T-helper 2 cell treated with Interferon-gamma antibody and Interleukin-4, amounts not matched to agents 5 μg/mL and 100 μg/mL, for 36 hours (primary cell): ENCODE measurements around the gene SRGAP1.

Experiments
- DNase-seq: peaks from one replicate; pipeline ENCODE4 v3.0.0; 2021; ENCODE audit warnings: low spot score
- H3K27ac Mint-ChIP-seq: one replicate; pipeline ENCODE4 v1.8.0; 2021; ENCODE audit warnings: mild to moderate bottlenecking, mixed read lengths
- H3K27me3 Mint-ChIP-seq: one replicate; pipeline ENCODE4 v1.8.0; 2021; ENCODE audit warnings: low read depth, mixed read lengths
- H3K36me3 Mint-ChIP-seq: one replicate; pipeline ENCODE4 v1.8.0; 2021; ENCODE audit warnings: low read depth, mixed read lengths
- H3K4me1 Mint-ChIP-seq: one replicate; pipeline ENCODE4 v1.8.0; 2021; ENCODE audit warnings: low read depth, mixed read lengths
- H3K4me3 Mint-ChIP-seq: one replicate; pipeline ENCODE4 v1.8.0; 2022; ENCODE audit warnings: mild to moderate bottlenecking, moderate library complexity, mixed read lengths
- H3K9me3 Mint-ChIP-seq: one replicate; pipeline ENCODE4 v1.8.0; 2021; ENCODE audit warnings: mixed read lengths

SRGAP1 gene

DNA sequence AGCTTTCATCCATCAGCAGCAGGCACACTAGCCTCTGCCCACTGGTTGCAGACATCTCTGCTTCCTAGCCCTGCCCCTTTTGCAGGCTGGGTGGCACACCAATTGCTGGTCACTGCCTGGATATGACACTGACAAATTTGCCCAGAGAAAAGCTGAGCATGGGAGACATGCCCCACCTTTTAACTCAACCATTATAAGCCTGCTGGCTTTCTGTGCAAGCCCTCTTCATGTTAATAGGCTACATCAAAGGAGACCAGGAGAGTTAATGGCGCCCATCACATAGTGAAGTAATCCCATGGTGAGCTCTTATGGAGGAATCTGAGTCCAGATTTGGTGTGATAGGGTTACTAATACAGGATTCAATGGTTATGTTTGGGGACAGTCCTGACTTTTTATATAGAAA, 238.4 kb downstream of the SRGAP1 start:
- Mint-ChIP-seq H3K4me3 (no peak overlapping the region), H3K27ac (no peak overlapping the region), H3K27me3 (peaks cover 4% of the 10 kb centered on the region), H3K36me3 (no peaks in the 10 kb centered on the region), H3K4me1 (no peaks in the 10 kb centered on the region), H3K9me3 (no peaks in the 10 kb centered on the region)
- DNase-seq: no peak

DNA sequence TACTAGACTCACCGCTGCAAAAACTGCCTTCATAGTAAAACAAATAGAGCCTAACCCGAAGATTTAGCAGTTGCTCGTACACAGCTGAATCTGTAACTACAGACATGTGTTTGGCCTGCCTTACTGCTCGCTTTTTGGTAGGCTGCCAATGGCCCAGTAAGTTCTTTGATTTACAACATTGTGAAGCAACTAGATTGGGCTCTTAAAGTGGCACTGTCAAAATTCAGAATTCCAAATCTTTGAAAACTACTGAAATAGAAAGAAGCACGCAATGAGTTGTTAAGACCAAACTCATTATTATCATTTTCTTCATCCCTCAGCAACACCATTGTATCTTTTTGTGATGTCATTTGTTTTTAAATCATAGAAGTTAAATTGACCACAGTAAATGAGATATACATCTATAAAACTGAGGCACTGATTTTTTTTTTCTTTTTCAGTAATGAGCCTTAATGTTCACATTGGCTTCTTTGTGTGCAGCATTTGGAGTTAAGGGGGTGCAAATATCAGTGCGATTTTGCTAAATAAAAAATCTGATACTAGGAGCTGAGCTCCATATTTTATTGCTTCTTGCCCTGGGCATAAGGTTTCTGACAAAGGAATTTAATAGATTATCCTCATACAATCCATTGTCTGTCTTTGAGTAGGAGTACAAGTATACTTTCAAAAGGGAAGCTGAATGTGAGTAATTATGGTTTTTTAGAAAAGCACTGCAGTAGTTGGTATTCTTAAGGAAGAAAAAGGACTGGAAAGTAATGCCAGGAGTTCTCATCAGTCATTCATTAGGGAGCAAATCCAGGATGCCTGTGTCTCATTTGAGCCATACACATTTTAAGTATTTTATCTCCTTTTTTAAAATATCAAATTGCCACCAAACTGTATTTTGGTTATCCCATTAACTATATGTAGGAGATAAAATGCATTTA, 239.0 kb downstream of the SRGAP1 start:
- H3K4me1 Mint-ChIP-seq: peaks cover 4% of the 10 kb centered on the region
- no peak overlapping the region for H3K4me3 Mint-ChIP-seq
- DNase-seq: no peak
- peaks cover 4% of the 10 kb centered on the region for H3K27me3 Mint-ChIP-seq
- no peaks in the 10 kb centered on the region for H3K36me3 Mint-ChIP-seq
- no peaks in the 10 kb centered on the region for H3K9me3 Mint-ChIP-seq
- no peak overlapping the region for H3K27ac Mint-ChIP-seq

DNA sequence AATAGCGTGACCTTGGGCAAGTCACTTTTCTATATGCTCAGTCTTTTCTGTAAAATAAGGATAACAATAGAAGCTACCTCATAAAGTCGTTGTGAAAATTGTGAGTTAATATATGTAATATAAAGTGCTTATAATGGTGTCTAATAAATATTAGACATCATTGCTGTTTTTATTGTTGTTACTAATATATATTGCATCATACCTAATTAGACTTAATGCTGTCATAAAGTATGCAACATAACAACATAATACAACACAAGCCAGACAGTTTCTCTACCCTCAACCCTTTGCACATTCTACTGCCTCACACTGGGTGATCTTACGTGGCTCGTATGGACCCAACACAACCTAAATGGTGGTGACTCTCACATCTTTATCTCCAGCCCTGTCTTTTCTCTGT, 240.7 kb downstream of the SRGAP1 start:
- H3K9me3 Mint-ChIP-seq: no peaks in the 10 kb centered on the region
- H3K27me3 Mint-ChIP-seq: peaks cover 4% of the 10 kb centered on the region
- peaks cover 8% of the 10 kb centered on the region for H3K4me1 Mint-ChIP-seq
- no peaks in the 10 kb centered on the region for H3K36me3 Mint-ChIP-seq
- no peak overlapping the region for H3K4me3 Mint-ChIP-seq
- DNase-seq: no peak
- H3K27ac Mint-ChIP-seq: no peak overlapping the region

DNA sequence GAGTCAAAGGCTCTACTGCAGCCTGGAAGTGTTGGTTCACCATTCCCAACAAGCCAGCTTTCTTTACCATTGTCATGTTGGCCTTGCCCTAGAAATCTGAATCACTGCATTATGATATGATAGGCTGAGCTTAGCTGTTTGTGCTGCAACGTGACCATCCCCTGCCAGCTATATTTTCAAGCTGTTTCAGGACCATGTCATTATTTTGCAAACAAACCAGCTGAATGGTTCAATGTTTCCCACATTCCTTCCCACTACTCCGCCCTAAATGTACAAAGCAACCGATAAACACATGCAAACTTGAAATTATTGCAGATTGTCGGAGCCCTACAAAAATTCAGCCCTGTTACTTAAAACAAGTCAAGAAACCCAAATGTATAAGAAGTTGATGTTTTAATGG, 241.5 kb downstream of the SRGAP1 start:
- H3K4me3 Mint-ChIP-seq: no peak overlapping the region
- H3K4me1 Mint-ChIP-seq: peaks cover 8% of the 10 kb centered on the region
- peaks cover 4% of the 10 kb centered on the region for H3K27me3 Mint-ChIP-seq
- H3K36me3 Mint-ChIP-seq: no peaks in the 10 kb centered on the region
- DNase-seq: no peak
- H3K27ac Mint-ChIP-seq: no peak overlapping the region
- H3K9me3 Mint-ChIP-seq: no peaks in the 10 kb centered on the region

DNA sequence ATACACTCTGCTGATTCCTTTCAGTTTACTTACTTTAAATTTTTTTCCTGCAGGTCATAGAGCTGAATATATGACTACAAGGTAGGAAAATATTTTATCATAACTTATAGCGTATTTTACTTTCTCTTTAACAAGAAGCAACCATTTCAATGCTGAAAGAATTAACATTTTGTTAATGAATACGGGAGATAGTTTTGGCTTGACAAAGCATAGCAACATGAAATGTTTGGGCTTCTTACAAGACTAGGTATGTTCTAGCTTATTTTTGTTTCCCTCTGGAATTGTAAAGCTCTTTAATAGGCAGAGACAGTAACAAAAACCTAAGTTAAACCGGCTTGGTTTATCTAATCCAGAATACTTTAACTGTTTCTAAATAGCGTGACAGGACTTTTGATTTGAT, 242.4 kb downstream of the SRGAP1 start:
- Mint-ChIP-seq H3K4me1 (peaks cover 8% of the 10 kb centered on the region), H3K4me3 (no peak overlapping the region), H3K36me3 (no peaks in the 10 kb centered on the region), H3K27me3 (peaks cover 2% of the 10 kb centered on the region), H3K9me3 (no peaks in the 10 kb centered on the region), H3K27ac (no peak overlapping the region)
- no peak for DNase-seq

DNA sequence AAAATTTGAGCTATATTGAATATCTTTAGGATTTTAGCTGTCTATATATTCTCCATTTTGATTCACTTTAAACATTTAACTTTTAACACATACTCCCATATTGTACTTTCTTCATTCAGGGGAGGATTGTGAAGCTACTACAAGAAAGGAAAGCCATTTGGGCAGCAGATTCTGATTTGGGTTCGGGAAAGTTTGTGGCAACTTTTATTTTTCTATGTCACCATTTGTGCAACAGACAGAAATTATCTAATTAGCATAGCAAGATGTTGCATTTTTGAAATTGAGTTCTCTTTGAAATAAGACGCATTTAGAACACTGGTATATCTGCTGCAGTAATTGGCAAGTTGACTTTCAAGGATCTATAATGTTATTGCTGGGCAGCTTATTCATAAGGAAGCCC, 243.3 kb downstream of the SRGAP1 start:
- no peak overlapping the region for H3K27ac Mint-ChIP-seq
- H3K9me3 Mint-ChIP-seq: no peaks in the 10 kb centered on the region
- DNase-seq: no peak
- no peak overlapping the region for H3K4me3 Mint-ChIP-seq
- no peaks in the 10 kb centered on the region for H3K36me3 Mint-ChIP-seq
- H3K4me1 Mint-ChIP-seq: peaks cover 8% of the 10 kb centered on the region
- H3K27me3 Mint-ChIP-seq: peaks cover 2% of the 10 kb centered on the region

DNA sequence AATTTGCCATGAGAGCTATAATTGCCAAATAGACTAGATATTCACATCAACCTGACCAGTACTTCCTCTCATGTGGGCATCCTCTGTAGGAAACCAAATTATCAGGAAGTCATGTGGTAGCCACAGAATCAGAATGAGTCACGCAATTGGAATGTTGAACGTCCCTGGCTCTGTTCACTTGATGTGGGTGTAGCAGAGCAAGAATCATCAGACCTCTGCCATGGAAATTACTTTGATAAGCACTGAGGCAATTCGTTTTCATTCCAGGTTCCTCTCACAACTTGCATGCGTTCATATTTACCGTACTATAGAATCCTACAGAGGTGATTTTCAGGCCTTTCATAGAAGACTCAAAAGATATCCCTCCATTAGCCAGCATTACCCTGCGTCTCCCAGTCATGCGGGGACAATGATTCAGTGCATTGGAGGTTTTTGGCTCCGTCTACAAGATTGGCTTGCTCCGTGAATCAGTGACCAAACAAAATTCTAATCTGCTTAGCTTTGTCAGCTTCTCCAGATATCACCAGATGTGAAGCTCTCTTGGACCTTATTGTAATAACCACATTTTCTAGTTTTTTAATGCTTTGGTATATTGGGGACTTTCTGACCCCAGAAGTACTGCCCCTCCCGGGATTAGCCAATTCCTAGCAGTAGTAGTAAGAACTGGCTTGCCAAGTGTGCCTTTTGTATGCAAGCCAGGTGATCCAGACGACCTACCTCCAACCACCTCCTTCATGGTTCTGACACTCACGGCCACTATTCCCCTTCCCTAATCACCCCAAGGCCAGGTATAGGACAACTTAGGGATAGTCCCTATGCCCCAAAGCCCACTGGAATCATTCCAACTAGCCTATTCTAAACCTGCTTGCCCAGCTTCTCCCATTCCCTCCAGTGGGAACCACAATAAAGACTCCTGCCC, 244.2 kb downstream of the SRGAP1 start:
- Mint-ChIP-seq H3K4me3 (no peak overlapping the region), H3K27me3 (peaks cover 2% of the 10 kb centered on the region), H3K27ac (no peak overlapping the region), H3K4me1 (peaks cover 8% of the 10 kb centered on the region), H3K9me3 (no peaks in the 10 kb centered on the region), H3K36me3 (no peaks in the 10 kb centered on the region)
- no peak for DNase-seq

DNA sequence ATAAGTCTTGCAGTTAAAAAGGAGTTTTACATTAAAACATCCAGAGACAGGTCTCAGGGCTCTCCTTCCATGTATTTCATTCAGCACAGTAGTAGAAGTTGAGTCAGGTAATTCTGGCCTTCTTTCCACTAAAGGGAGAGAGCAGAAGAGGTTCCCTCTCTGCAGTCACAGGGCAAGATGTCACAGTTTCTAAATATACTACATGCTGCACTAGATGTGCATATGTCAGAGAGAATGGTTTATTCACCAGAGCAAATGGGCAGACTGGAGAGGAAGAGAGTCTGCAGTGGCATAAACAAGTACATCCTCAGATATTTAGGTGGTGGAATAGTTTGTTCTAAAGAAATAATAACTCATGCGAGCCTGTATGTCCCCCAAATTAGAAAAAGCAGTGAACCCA, 245.5 kb downstream of the SRGAP1 start:
- Mint-ChIP-seq H3K9me3 (no peaks in the 10 kb centered on the region), H3K4me1 (peaks cover 8% of the 10 kb centered on the region), H3K36me3 (no peaks in the 10 kb centered on the region)

DNA sequence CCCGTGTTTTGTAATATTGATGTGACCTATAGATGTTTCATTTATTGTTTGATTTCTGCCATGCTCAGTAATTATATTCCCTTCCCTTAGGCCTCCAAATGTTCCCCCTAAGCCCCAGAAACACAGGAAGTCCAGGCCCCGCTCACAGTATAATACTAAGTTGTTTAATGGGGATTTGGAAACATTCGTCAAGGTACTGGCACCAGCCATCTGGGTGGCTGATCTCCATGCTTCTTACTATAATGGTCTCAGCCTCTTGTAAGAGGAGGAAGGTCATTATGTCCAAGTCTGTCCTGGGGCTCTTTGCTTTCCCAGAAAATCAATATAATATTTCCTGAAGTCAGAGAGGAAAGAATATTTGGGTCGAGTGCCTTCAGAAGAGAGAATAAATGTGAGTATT, 246.7 kb downstream of the SRGAP1 start:
- Mint-ChIP-seq H3K36me3 (no peaks in the 10 kb centered on the region), H3K9me3 (no peaks in the 10 kb centered on the region), H3K27me3 (no peaks in the 10 kb centered on the region), H3K4me1 (peaks cover 8% of the 10 kb centered on the region), H3K27ac (no peak overlapping the region), H3K4me3 (no peak overlapping the region)
- no peak for DNase-seq

More for the DNA sequence above, 245.5 kb downstream of the SRGAP1 start:
- H3K27me3 Mint-ChIP-seq: peaks cover 2% of the 10 kb centered on the region
- DNase-seq: no peak
- H3K27ac Mint-ChIP-seq: no peak overlapping the region
- H3K4me3 Mint-ChIP-seq: no peak overlapping the region

DNA sequence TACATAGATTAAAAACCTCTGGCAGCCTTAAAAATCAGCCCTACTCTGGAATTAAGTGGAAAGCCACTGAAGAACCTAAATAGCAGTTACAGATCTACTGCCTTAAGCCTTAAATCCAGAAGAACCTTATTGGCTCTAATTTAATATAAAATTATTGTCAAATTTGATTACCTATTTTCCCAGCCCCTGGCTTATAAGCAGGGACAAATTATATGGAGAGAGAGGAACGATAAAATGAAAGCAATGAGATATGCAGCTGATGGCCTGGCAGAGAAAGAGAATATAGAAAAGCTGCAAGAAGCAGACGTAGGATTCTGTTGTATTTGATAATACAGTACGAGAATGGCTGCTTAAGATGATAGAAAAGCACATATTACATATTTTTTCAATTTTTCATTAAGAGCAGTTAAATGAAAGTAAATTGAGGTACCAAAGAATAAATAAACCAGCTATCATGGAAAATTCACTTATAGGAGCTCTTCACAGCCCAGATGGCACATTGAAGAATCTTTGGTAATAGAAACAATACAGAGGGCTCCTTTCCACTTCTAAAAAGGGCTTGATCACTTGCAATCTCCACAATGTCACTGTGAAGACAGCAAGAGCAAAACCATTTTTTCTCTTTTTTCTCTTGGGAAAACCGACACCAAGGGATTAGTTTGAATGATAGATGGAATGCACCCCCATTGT, 248.2 kb downstream of the SRGAP1 start:
- peaks cover 8% of the 10 kb centered on the region for H3K4me1 Mint-ChIP-seq
- H3K9me3 Mint-ChIP-seq: no peaks in the 10 kb centered on the region
- DNase-seq: no peak
- H3K36me3 Mint-ChIP-seq: no peaks in the 10 kb centered on the region
- no peak overlapping the region for H3K4me3 Mint-ChIP-seq
- H3K27me3 Mint-ChIP-seq: no peaks in the 10 kb centered on the region
- no peak overlapping the region for H3K27ac Mint-ChIP-seq

DNA sequence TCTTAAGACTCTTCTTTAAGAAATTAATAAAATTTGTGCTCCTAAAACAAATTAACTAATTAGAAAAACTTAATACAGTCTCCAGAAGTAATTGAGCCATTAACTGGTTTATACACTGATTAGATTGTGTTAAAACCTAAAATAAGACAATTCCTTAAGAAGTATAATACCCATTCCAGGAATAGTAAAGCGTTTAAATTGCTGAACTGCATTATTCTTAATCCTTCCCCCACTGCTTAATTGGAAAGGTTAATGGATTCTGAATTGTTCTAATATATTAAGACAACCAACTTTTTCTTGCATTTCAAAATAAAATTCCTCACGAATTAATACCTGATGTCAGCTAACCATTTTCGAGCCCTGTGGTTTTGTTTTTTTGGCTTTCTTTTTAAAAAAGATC, 249.2 kb downstream of the SRGAP1 start:
- Mint-ChIP-seq H3K27me3 (no peaks in the 10 kb centered on the region), H3K27ac (no peak overlapping the region), H3K4me3 (no peak overlapping the region), H3K4me1 (peaks cover 3% of the 10 kb centered on the region), H3K36me3 (no peaks in the 10 kb centered on the region), H3K9me3 (no peaks in the 10 kb centered on the region)
- DNase-seq: no peak

DNA sequence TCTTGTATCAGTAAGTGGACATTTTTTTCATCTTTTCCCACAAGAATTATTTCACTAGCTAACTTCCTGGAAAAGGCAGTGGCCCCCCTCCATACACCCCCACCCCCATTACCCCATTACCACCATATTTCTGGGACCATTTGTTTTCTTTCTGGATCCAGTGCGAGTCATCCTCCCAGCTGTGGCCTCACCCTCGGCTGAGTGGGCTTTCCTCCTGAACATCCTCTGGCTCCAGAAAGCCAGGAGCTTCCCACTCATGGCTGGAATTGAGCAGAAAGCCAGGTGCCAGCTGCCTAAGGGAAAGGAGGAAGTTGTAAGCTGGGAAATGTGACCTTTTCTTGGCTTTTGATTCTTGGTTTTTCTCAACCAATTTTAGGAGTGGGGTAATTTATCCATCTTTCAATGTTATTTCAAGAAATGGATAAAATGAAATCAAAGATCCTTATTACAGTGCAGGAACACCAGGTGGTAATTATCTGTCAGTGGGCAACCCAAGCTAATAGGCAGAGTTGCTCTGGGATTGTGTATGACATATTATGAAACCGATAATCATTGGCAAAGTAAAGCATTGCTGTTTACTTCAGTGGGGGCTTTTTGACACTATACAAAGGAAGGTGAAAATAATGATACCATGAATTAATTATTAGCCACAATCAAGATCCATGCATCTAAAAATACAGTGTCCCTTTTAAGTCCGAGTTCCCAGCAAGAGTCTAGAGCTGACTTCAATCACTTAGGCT, 253.0 kb downstream of the SRGAP1 start:
- Mint-ChIP-seq H3K36me3 (no peaks in the 10 kb centered on the region), H3K9me3 (no peaks in the 10 kb centered on the region), H3K4me3 (no peak overlapping the region), H3K4me1 (no peaks in the 10 kb centered on the region), H3K27ac (no peak overlapping the region), H3K27me3 (no peaks in the 10 kb centered on the region)
- DNase-seq: no peak

DNA sequence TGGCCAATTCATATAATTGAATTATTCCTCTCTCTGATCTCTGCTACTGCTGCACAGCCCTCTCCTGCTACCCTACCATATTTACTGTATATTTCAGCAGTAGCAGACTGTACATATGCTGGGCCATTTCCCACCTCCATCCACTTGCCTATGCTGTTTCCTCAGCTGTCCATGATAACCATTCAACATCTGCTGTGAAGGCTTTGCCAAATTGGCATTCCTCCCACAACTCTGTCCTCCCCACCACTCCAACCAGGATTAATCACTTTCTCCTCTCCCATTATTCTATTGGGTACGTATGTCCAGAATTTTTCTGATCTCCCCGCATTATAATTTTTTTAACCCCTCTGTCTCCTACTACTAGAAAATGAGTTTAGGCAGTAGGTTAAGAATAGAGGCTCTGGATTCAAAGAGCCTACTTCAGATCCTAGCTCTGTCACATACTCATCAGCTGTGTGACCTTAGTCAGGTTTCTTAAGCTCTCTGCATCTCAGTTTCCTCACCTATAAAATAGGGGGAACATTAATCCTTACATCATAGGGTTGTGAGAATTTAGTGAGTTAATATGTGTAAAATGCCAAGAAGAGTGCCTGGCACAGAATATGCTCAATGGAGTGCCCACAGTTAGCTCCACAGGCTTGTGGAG, 254.3 kb downstream of the SRGAP1 start:
- Mint-ChIP-seq H3K9me3 (no peaks in the 10 kb centered on the region), H3K27me3 (no peaks in the 10 kb centered on the region), H3K4me1 (no peaks in the 10 kb centered on the region), H3K27ac (no peak overlapping the region), H3K36me3 (no peaks in the 10 kb centered on the region), H3K4me3 (no peak overlapping the region)
- DNase-seq: no peak
